ENCODE results near the gene MXD1. TPM values are rescaled to one million over a fixed set of nuclear protein-coding genes. Genes with fewer than 3 reads are reported as not detected.
"Not testable (repeated sequence)": the region's sequence is repeated elsewhere in the genome, so short reads cannot be mapped to it uniquely, and the experiment has no call there.

The MXD1 gene
- total RNA-seq, 2 donors from 2014 or later: 3.6 to 4.6 TPM

DNA sequence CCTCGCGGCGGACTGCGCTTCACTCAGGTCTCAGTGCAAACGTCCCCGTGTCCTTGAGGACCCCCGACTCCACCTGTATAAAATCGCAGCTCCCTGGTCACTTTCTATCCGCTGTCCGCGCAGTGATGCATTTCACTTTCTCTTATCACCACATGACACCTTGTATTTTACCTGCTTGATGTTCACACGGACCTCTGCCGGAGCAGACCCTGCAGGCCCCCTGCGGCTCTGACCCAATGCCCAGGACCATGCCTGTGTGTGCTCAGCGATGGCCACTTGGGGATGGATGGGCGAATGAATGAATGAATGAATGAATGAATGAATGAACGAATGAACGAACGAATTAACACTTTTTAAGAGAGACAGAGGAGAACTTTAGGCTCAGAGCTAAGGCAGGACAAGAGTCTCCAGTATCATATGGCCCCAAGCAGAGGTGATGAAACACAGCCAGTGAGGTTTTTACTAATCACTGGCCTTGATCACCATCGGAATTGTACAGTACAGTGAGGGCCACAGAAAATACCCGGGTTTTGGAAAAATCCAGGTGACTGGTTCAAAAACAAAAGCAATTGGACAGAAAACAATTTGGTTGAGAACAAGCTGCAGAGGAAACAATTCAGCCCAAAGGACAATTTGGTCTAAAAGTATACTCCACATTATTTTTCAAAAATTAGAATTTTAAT, 34.2 kb downstream of the MXD1 start:
- Histone ChIP-seq H3K9me3 (no peaks in the 10 kb centered on the region), H3K27me3 (no peaks in the 10 kb centered on the region), H3K4me1 (no peaks in the 10 kb centered on the region), H3K36me3 (replicated peaks in 1 of 2; ENCODE audit: insufficient read depth in 1 of 2, low read depth in 2 of 2) (no peaks in the 10 kb centered on the region), H3K4me3 (no peak overlapping the region), H3K27ac (no peak overlapping the region)
- intact Hi-C loops (cut with DNase I): no loop called here
- no peak for TF ChIP-seq POLR2A (IDR thresholded peaks at IDR 0.05)
- TF ChIP-seq, protein P1, sequence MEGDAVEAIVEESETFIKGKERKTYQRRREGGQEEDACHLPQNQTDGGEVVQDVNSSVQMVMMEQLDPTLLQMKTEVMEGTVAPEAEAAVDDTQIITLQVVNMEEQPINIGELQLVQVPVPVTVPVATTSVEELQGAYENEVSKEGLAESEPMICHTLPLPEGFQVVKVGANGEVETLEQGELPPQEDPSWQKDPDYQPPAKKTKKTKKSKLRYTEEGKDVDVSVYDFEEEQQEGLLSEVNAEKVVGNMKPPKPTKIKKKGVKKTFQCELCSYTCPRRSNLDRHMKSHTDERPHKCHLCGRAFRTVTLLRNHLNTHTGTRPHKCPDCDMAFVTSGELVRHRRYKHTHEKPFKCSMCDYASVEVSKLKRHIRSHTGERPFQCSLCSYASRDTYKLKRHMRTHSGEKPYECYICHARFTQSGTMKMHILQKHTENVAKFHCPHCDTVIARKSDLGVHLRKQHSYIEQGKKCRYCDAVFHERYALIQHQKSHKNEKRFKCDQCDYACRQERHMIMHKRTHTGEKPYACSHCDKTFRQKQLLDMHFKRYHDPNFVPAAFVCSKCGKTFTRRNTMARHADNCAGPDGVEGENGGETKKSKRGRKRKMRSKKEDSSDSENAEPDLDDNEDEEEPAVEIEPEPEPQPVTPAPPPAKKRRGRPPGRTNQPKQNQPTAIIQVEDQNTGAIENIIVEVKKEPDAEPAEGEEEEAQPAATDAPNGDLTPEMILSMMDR (IDR thresholded peaks at IDR 0.05): no peak
- DNase-seq (no peak), ATAC-seq (no peak)
- 33 to 60% methylated on average over 21 of the region's 21 CpGs for WGBS, 2 donors

DNA sequence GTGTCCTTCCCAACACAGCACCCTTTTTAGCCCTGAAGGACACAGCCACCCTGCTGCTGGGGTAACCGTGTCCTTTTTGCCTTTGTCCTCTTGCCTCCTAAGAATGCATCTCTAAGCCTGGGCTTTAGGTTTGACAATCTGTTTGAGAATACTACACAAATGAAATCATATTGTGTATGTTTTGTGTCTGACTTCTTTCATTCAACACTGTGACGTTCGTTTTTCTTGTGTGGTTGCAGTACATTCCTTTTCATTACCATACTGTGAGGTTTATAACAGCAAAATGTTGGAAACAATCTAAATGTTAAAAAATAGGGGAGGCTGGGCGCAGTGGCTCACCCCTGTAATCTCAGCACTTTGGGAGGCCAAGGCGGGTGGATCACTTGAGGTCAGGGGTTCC, 35.3 kb downstream of the MXD1 start:
- intact Hi-C loops (cut with DNase I): no loop called here
- Histone ChIP-seq H3K27me3 (no peaks in the 10 kb centered on the region), H3K36me3 (replicated peaks in 1 of 2; ENCODE audit: insufficient read depth in 1 of 2, low read depth in 2 of 2) (no peaks in the 10 kb centered on the region), H3K4me1 (no peaks in the 10 kb centered on the region), H3K4me3 (no peak overlapping the region), H3K27ac (no peak overlapping the region), H3K9me3 (no peaks in the 10 kb centered on the region)
- no peak for DNase-seq
- whole genome bisulfite sequencing, 2 donors: 72 to 77% methylated on average over 5 of the region's 5 CpGs
- no peak for TF ChIP-seq POLR2A (IDR thresholded peaks at IDR 0.05)
- TF ChIP-seq, protein P1 (IDR thresholded peaks at IDR 0.05): no peak
- no peak for ATAC-seq

DNA sequence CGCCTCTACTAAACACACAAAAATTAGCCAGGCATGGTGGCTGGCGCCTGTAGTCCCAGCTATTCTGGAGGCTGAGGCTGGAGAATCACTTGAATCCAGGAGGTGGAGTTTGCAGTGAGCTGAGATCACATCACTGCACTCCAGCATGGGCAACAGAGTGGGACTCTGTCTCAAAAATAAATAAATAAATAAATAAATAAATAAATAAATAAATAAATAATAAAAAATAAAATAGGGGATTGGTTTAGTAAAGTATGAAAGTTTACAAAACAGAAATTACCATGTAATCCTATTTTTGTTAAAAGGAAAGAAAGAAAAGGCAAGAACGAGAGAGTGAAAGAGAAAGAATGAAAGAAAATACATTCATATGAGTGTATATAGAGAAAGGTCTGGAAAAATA, 35.8 kb downstream of the MXD1 start:
- H3K4me1 ChIP-seq; intact Hi-C loops (cut with DNase I); H3K36me3 ChIP-seq (replicated peaks in 1 of 2; ENCODE audit: insufficient read depth in 1 of 2, low read depth in 2 of 2); ATAC-seq; H3K4me3 ChIP-seq; H3K9me3 ChIP-seq; H3K27ac ChIP-seq; H3K27me3 ChIP-seq; DNase-seq: not testable (repeated sequence)
- WGBS, 2 donors: 83 to 90% methylated on average over 3 of the region's 3 CpGs

DNA sequence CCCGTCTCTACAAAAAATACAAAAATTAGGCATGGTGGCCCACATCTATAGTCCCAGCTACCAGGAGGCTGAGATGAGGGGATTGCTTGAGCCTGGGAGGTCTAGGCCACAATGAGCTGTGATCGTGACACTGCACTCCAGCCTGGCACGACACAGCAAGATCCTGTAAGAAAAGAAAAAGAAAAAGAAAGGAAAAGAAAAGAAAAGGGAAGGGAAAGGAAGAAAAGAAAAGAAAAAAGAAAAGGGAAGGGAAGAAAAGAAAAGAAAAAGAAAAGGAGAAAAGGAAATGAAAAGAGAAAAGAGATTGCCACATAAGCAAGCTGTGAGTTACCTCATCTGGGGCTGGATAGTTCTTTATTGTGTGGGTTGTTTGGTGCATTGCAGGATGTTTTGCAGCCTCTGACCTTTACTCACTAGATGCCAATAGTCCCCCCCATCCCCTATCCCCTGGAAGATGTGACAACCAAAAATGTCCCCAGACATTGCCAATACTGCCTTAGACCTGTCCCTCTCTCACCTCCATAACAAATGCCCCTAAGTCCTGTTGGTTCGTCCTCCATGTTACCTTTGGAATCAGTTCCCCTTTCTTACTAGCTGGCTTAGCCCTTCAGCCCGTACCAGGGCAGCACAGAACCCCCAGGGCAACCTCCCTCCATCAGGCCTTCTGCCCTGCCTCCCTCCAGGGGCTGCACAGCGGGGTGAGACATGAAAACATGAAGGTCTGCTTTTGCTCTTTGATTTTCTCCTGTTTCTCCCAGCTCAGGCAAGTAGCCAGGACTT, 37.6 kb downstream of the MXD1 start:
- intact Hi-C loops (cut with DNase I): no loop called here
- TF ChIP-seq, protein P1 (IDR thresholded peaks at IDR 0.05): no peak
- TF ChIP-seq POLR2A (IDR thresholded peaks at IDR 0.05): no peak
- ATAC-seq (no peak), DNase-seq (no peak)
- 81 to 82% methylated on average over 6 of the region's 6 CpGs for WGBS, 2 donors
- Histone ChIP-seq H3K27me3 (no peaks in the 10 kb centered on the region), H3K4me1 (no peaks in the 10 kb centered on the region), H3K4me3 (no peak overlapping the region), H3K9me3 (no peaks in the 10 kb centered on the region), H3K36me3 (replicated peaks in 1 of 2; ENCODE audit: insufficient read depth in 1 of 2, low read depth in 2 of 2) (no peaks in the 10 kb centered on the region), H3K27ac (no peak overlapping the region)

DNA sequence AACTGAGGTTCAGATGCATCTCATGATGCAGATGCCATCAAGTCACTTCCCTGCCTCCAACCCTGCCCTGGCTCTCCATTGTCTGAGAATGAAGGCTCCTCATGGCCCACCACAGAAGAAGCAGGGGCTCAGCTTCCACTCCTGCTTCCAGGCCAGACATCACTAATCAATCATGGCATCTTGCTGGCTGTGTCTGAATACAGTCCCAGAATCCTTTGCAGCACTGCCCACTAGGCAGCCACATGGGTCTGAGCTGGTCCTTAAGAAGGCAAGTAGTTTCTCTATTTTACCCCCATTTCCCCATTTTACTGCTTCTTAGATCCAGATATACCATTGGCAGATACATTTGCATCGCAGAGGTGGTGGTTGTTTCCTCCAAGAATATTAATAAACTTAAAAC, 39.2 kb downstream of the MXD1 start:
- no peak for TF ChIP-seq POLR2A (IDR thresholded peaks at IDR 0.05)
- TF ChIP-seq, protein P1 (IDR thresholded peaks at IDR 0.05): no peak
- Histone ChIP-seq H3K27ac (no peak overlapping the region), H3K27me3 (no peaks in the 10 kb centered on the region), H3K4me1 (no peaks in the 10 kb centered on the region), H3K4me3 (no peak overlapping the region), H3K9me3 (no peaks in the 10 kb centered on the region), H3K36me3 (replicated peaks in 1 of 2; ENCODE audit: insufficient read depth in 1 of 2, low read depth in 2 of 2) (no peaks in the 10 kb centered on the region)
- intact Hi-C loops (cut with DNase I): no loop called here
- WGBS, 2 donors: 95 to 100% methylated on average over 1 of the region's 1 CpG
- DNase-seq: no peak
- no peak for ATAC-seq
